Activated CD8-positive, alpha-beta memory T cell treated with anti-CD3 and anti-CD28 coated beads for 48 hours (primary cell): ENCODE results near the gene SYNJ2.
A peak's percentile ranks its signal among the peaks of the same experiment; 100 is the strongest.

ENCODE experiments used
- DNase-seq, 3 experiments: peaks; one replicate each; pipeline ENCODE4 v3.0.0-alpha.2; 2020; ENCODE audit warnings: low read depth in 2 of 3, low spot score in 2 of 3

The SYNJ2 gene

DNA sequence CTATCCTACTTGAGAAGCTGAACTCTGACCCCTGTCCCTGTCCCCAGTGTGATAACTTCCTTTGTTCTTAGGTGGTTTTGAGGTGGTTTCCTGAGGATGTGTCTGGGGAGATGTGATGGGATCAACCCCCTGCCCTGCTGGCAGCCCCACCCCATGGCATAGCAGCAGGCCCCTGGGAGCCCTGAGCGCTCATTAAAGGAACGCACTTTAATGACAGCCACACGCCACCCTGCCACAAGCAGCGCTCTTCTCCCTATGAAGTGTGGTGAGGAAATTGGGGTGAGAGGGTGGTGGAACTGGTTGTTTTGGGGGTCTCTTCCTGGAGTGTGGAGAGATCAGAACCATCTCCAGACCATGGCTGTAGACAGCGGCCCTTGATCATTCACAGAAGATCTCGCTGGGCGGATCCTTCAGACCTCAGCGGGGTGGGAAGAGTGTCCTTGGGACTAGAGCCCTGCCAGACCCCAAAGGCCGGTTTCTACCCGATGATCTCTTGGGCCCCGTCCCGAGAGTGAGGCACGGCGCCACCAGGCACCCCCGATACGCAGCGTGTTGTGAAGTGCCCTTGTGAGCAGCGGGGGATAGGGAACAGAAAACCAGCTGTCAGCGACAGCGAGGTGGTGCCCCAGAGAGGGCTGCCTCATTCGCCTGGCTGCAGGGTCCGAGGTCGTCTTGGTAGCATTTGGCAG is 45.4 kb downstream of the SYNJ2 start:
- DNase-seq = no peak

GRCh38 chr6:158027590-158028285 is 46.1 kb downstream of the SYNJ2 start:
- DNase-seq = no peak

- DNase-seq = no peak
These were observed 46.8 kb downstream of the SYNJ2 start for GRCh38 chr6:158028421-158028820.

- no peak for DNase-seq
These were observed 47.2 kb downstream of the SYNJ2 start for GRCh38 chr6:158028876-158029275.

GRCh38 chr6:158029668-158030230 is 48.1 kb downstream of the SYNJ2 start:
- DNase-seq = no peak

- no peak for DNase-seq
These were observed 49.0 kb downstream of the SYNJ2 start for GRCh38 chr6:158030380-158031300.

GRCh38 chr6:158031381-158032353 is 50.0 kb downstream of the SYNJ2 start:
- DNase-seq = peak in 2 of 3 experiments; percentile 47 to 66

GRCh38 chr6:158032354-158032733 is 50.7 kb downstream of the SYNJ2 start:
- no peak for DNase-seq

DNA sequence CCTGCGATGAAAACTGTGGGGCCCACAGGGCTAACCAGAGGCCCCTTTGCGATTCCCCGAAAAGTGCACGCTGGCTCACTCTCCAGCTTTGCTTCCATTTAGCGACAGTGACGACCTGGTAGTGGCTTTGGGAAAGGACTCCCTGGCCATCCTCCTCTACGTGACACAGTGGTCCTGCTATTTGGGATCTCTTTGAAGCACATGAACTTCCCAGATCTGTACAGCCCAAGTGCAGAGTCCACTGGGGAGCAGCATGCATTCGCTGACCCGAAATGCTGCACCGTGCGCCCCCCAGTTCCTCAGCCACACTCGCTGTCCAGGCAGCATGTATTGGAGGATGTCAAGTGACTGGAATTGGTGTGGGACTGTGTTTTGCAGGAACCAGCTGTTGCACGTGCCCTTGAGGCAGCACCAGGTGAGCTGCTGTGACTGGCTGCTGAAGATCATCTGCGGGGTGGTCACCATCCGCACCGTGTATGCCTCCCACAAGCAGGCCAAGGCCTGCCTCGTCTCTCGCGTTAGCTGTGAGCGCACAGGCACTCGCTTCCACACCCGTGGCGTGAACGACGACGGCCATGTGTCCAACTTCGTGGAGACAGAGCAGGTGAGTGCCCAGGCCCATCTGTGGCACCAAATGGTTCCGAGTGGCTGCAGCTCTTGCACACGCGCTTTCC is 51.6 kb downstream of the SYNJ2 start:
- DNase-seq = no peak

DNA sequence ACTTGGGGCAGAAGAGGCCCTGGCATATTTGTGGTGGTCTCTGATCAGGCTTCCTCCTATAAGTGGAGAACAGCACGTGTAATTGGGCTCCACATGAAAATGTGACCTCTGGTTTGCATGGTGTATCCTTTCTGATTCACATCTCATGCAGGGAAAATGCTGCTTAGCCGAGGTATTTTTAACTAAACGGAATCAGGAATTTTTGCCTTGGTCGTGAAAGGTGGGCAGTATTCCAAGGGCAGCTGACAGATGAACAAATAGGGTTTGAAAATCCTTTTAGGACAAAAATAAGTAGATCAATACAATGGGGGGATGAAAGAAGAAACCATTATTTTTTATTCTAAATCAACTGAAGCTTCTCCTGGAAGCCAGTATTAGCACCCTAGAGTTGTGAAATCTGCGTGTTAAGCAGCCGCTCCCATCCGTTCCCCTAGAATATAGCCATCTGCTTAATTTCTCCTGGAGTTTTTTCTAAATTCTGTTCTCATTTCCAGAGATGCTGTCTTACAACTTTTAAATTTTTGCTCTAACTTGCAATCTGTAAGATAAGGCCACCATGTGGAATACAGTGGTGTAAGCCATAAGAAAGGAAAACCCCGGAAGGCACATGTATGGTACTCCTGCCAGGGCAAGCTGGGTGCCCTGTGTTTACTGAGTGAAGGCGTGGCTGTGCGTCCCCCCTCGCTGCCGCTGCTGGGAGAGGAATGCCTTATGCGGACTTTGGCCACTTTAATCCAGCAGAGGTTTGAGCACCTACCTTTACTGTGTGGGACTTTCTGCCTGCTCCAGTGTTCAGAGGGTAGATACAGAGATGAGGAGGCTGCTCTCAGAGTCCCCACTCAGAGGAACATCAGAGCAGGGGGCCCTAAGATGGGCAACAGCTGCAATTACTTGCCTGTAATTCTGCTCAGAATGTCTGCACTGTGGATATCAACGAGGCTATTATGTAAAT is 52.4 kb downstream of the SYNJ2 start:
- no peak for DNase-seq

DNA sequence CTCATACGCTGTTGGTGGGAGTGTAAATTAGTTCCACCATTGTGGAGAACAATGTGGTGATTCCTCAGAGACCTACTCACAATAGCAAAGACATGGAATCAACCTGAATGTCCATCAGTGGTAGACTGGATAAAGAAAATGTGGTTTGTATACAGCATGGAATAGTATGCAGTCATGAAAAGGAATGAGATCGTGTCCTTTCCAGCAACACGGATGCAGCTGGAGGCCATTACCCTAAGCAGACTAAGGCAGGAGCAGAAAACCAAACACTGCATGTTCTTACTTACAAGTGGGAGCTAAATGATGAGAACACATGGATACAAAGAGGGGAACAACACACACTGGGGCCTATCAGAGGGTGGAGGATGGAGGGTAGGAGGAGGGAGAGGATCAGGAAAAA is 54.6 kb downstream of the SYNJ2 start:
- no peak for DNase-seq

DNA sequence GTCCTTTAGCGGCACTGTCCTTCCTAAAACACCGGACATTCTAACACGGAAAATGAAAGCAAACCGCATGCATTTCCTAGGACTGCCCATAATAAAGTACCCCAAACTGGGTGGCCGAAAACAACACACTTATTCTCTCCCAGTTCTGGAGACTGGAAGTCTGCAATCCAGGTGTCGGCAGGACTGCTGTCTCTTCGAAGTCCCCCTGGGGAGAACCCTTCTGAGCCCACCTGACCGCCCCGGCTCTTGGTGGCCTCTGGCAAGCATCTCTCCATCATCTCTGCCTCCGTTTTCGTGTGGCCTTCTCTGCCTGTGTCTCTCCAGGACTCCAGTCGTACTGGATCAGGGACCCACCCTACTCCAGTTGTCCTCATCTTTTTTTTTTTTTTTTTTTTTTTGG is 55.4 kb downstream of the SYNJ2 start:
- DNase-seq = no peak

DNA sequence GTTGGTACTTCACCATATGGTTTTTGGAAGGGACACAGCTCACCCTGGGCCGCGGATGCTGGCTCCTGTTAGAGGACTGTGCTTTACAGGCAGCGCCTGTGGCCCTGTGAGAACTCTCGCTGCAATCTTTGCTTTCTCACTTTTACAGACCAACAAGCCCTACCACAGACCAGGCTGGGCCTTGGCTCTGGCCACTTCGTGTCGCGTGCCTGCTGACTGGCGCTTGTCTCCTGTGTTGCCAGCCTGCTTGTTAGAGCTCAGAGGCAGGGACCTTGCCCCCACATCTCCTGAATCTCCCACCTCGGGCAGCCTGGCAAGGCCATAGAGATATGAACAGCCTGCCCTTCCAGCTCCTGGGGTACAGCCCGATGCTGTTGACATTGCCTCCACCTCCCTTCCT is 56.1 kb downstream of the SYNJ2 start:
- no peak for DNase-seq

- no peak for DNase-seq
These were observed 56.9 kb downstream of the SYNJ2 start for GRCh38 chr6:158038291-158039177.

- DNase-seq = no peak
These were observed 57.5 kb downstream of the SYNJ2 start for GRCh38 chr6:158039178-158039557.

GRCh38 chr6:158039571-158040050 is 57.9 kb downstream of the SYNJ2 start:
- DNase-seq = no peak

DNA sequence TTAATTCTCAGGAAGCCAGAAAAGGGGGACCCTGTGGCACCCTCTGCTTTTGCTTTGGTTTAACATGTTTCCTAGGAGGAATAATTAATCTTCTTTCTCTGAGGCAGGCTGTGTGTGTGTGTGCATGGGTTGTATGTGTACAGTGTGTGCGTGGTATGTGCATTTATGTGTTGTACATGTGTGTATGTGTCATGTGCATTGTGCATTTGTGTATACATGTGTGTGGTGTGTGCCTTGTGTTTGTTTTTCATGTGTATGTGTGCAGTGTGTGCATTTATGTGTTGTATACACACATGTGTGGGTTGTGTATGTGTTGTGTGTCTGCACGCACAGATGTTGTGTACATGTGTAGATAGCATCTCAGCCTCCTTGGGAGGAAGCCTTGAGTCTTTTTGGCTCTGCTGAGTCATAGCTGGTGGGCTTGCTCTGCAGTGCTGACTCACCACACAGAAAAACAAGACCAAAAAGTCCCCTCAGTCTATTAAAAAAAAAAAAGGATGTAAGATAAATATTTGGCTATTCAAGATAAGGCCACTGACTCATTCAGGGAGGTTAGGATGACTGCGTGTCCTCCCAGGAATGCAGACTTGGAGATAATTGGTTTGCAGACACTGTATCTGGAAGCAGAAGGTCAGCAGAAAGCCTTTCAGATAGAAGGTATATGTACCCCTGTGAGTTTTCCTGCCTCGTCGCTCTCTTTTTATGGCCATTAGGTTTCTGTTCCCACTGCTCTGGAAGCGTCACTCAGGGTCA is 58.6 kb downstream of the SYNJ2 start:
- no peak for DNase-seq
